PC-9 (cell line): ENCODE measurements around the gene GAGE12E. TPM values are rescaled to one million over a fixed set of nuclear protein-coding genes. Genes with fewer than 3 reads are reported as not detected.
"Not testable (repeated sequence)": the region's sequence is repeated elsewhere in the genome, so short reads cannot be mapped to it uniquely, and the experiment has no call there.

ENCODE experiments used
- Bru-seq: library from RNA; stranded (reverse); fragments of 400-500 nt; gene quantifications from one replicate; lab custom pipeline; 2021; lab: Mats Ljungman, UMichigan
- BruChase-seq, 2 experiments: library from RNA; stranded (reverse); fragments of 400-500 nt; gene quantifications; one replicate each; lab custom pipeline; 2021; lab: Mats Ljungman, UMichigan
- BruUV-seq: library from RNA; stranded (reverse); fragments of 400-500 nt; replicated peaks from 2 replicates; lab custom pipeline; 2021; lab: Mats Ljungman, UMichigan
- CTCF ChIA-PET: fragments of 300-600 bp; sonication (Branson Sonifier 250); formaldehyde crosslinking; loops from one replicate; lab custom pipeline; 2022; ENCODE audit warnings: antibody characterized with exemption; lab: Charles Lee
- POLR2A ChIA-PET: fragments of 300-600 bp; sonication (Branson Sonifier 250); formaldehyde crosslinking; loops from one replicate; lab custom pipeline; 2022; ENCODE audit warnings: antibody characterized with exemption; ENCODE audit not compliant: unreplicated experiment; lab: Charles Lee
- DNase-seq, 2 experiments: peaks; one replicate each; pipeline versions ENCODE4 v3.0.0 to v3.0.0-alpha.2; 2015 to 2022; ENCODE audit warnings: mixed read lengths in 1 of 2
- H2AFZ ChIP-seq: fragments of 200-600 bp; sonication (generic); 2 replicates; pipeline ENCODE4 v1.8.1; 2017; ENCODE audit warnings: antibody characterized with exemption
- H3F3A ChIP-seq: fragments of 200-600 bp; sonication (generic); 2 replicates; pipeline ENCODE4 v1.8.1; 2017; ENCODE audit warnings: antibody characterized with exemption, mild to moderate bottlenecking, low read depth; ENCODE audit not compliant: insufficient read depth
- H3K27ac ChIP-seq: fragments of 200-600 bp; sonication (generic); 2 replicates; pipeline ENCODE4 v1.6.1; 2016; ENCODE audit warnings: mixed run types
- H3K27me3 ChIP-seq: fragments of 200-600 bp; sonication (generic); 2 replicates; pipeline ENCODE4 v1.6.1; 2016; ENCODE audit warnings: low read depth, mixed run types; ENCODE audit not compliant: insufficient read depth
- H3K36me3 ChIP-seq: fragments of 200-600 bp; sonication (generic); 2 replicates; pipeline ENCODE4 v1.6.1; 2016; ENCODE audit warnings: low read depth, mixed run types
- H3K4me1 ChIP-seq: fragments of 200-600 bp; sonication (generic); replicated peaks from 2 replicates; pipeline ENCODE4 v1.6.1; 2016; ENCODE audit warnings: mixed run types; ENCODE audit not compliant: insufficient read depth
- H3K4me2 ChIP-seq: fragments of 200-600 bp; sonication (generic); 2 replicates; pipeline ENCODE4 v1.6.1; 2017; ENCODE audit warnings: mixed run types
- H3K4me3 ChIP-seq: fragments of 200-600 bp; sonication (generic); 2 replicates; pipeline ENCODE4 v1.6.1; 2016; ENCODE audit warnings: mixed run types
- H3K79me2 ChIP-seq: fragments of 200-600 bp; sonication (generic); 2 replicates; pipeline ENCODE4 v1.6.1; 2017; ENCODE audit warnings: low read depth, mixed run types
- H3K9me2 ChIP-seq: fragments of 200-600 bp; sonication (generic); 2 replicates; pipeline ENCODE4 v1.8.1; 2017; ENCODE audit warnings: mild to moderate bottlenecking; ENCODE audit not compliant: insufficient read depth
- H3K9me3 ChIP-seq: fragments of 200-600 bp; sonication (generic); 2 replicates; pipeline ENCODE4 v1.8.1; 2016; ENCODE audit warnings: low read depth; ENCODE audit not compliant: insufficient read depth
- H4K20me1 ChIP-seq: fragments of 200-600 bp; sonication (generic); 2 replicates; pipeline ENCODE4 v1.8.1; 2017; ENCODE audit not compliant: insufficient read depth
- intact Hi-C: fragments of 100-400 bp; cut with micrococcal nuclease; formaldehyde crosslinking; loops from one replicate; pipeline ENCODE4 v1.10.0; 2022; ENCODE audit not compliant: unreplicated experiment
- long read RNA-seq: library from polyadenylated mRNA; stranded (forward); transcript quantifications from one replicate; pipeline ENCODE4 v2.0.0, GENCODE V29; 2022
- total RNA-seq: library from RNA; stranded (reverse); gene quantifications from 2 replicates; pipeline ENCODE4 v1.2.3, GENCODE V29; 2021

The GAGE12E gene, protein sequence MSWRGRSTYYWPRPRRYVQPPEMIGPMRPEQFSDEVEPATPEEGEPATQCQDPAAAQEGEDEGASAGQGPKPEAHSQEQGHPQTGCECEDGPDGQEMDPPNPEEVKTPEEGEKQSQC
- total RNA-seq (not detected in 2 replicates), Bru-seq, nascent RNA (not detected), BruChase-seq, experiment 1, labeled RNA remaining after a 2-hour chase (not detected), BruChase-seq, experiment 2, labeled RNA remaining after a 6-hour chase (not detected)
- long read RNA-seq = 0 reads

DNA sequence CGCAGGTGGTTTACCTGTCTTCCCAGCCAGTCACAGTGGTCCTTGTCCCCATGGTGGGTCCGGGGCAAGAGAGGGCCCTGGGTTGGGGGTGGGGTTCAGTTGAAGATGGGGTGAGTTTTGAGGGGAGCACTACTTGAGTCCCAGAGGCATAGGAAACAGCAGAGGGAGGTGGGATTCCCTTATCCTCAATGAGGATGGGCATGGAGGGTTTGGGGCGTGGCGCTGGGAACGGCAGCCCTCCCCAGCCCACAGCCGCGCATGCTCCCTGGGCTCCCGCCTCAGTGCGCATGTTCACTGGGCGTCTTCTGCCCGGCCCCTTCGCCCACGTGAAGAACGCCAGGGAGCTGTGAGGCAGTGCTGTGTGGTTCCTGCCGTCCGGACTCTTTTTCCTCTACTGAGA is at the start of gene GAGE12E:
GAGE12E (plus strand) TSS at position 301 of the 400 bp plus-strand sequence. CDS start 1,155 bp downstream, outside the sequence.
- intact Hi-C loops, DNase-seq, H3K27ac ChIP-seq, BruUV-seq, H3F3A ChIP-seq, H3K4me3 ChIP-seq, H3K36me3 ChIP-seq, H3K9me2 ChIP-seq, H3K4me2 ChIP-seq, H3K9me3 ChIP-seq, H3K4me1 ChIP-seq, H3K79me2 ChIP-seq, H2AFZ ChIP-seq, H4K20me1 ChIP-seq, CTCF ChIA-PET, POLR2A ChIA-PET, H3K27me3 ChIP-seq: not testable (repeated sequence)

DNA sequence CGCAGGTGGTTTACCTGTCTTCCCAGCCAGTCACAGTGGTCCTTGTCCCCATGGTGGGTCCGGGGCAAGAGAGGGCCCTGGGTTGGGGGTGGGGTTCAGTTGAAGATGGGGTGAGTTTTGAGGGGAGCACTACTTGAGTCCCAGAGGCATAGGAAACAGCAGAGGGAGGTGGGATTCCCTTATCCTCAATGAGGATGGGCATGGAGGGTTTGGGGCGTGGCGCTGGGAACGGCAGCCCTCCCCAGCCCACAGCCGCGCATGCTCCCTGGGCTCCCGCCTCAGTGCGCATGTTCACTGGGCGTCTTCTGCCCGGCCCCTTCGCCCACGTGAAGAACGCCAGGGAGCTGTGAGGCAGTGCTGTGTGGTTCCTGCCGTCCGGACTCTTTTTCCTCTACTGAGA is 19.2 kb upstream of the GAGE12E start, which contains the start of gene GAGE12C:
GAGE12C (plus strand) TSS at position 301 of the 400 bp plus-strand sequence. CDS start 1,155 bp downstream, outside the sequence.
- DNase-seq, H3K79me2 ChIP-seq, H3K9me2 ChIP-seq, H3K4me3 ChIP-seq, POLR2A ChIA-PET, H3F3A ChIP-seq, H3K9me3 ChIP-seq, H4K20me1 ChIP-seq, BruUV-seq, intact Hi-C loops, H3K4me2 ChIP-seq, H3K27me3 ChIP-seq, H3K36me3 ChIP-seq, H2AFZ ChIP-seq, CTCF ChIA-PET, H3K4me1 ChIP-seq, H3K27ac ChIP-seq: not testable (repeated sequence)

- H3K9me2 ChIP-seq, intact Hi-C loops, H3K4me1 ChIP-seq, H3F3A ChIP-seq, POLR2A ChIA-PET, H3K4me2 ChIP-seq, DNase-seq, H3K9me3 ChIP-seq, H3K79me2 ChIP-seq, CTCF ChIA-PET, H3K27me3 ChIP-seq, H3K4me3 ChIP-seq, H3K27ac ChIP-seq, H2AFZ ChIP-seq, BruUV-seq, H3K36me3 ChIP-seq, H4K20me1 ChIP-seq: not testable (repeated sequence)
These were observed 9.7 kb upstream of the GAGE12E start, which contains the start of gene GAGE12D for GRCh38 chrX:49541433-49541832. TSS of gene GAGE12D (plus strand) at chrX:49541733. CDS start at chrX:49542888, 1,155 bp downstream.

- not testable (repeated sequence) for H2AFZ ChIP-seq, BruUV-seq
These were observed 9.5 kb downstream of the GAGE12E start, which contains the start of gene GAGE12F for GRCh38 chrX:49560542-49560941. TSS of gene GAGE12F (plus strand) at chrX:49560842. CDS start at chrX:49561997, 1,155 bp downstream.

GRCh38 chrX:49568728-49569127 is 17.6 kb downstream of the GAGE12E start:
- H3F3A ChIP-seq, H3K4me2 ChIP-seq, DNase-seq, BruUV-seq, H3K79me2 ChIP-seq, H3K9me3 ChIP-seq, intact Hi-C loops, H3K36me3 ChIP-seq, H3K9me2 ChIP-seq, H3K4me1 ChIP-seq, H2AFZ ChIP-seq, H4K20me1 ChIP-seq, CTCF ChIA-PET, H3K27ac ChIP-seq, H3K27me3 ChIP-seq, H3K4me3 ChIP-seq, POLR2A ChIA-PET: not testable (repeated sequence)

More at GRCh38 chrX:49560542-49560941, 9.5 kb downstream of the GAGE12E start, which contains the start of gene GAGE12F:
- CTCF ChIA-PET, H3K9me2 ChIP-seq, H3K27me3 ChIP-seq, H3K36me3 ChIP-seq, POLR2A ChIA-PET, H3K4me1 ChIP-seq, H3K9me3 ChIP-seq, H3K79me2 ChIP-seq, H3K27ac ChIP-seq, H3K4me2 ChIP-seq, DNase-seq, H3K4me3 ChIP-seq, intact Hi-C loops, H4K20me1 ChIP-seq, H3F3A ChIP-seq: not testable (repeated sequence)

DNA sequence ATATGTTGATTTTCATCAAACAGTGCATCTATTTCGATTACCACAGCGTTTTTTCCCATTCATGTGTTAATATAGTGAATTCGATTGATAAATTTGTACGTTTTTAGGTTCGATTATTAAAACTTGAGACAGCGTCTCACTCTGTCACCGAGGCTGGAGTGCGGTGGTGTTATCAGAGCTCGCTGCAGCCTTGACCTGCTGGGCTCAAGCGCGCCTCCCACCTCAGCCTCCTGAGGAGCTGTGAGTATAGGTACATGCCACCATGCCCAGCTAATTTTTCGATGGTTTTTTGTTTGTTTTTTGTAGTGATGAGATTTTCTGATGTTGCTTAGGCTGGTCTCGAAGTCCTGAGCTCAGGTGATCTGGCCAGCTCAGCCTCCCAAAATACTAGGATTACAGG is 18.1 kb downstream of the GAGE12E start:
- BruUV-seq, H4K20me1 ChIP-seq, H3K4me3 ChIP-seq, H2AFZ ChIP-seq, CTCF ChIA-PET, H3K27me3 ChIP-seq, intact Hi-C loops, H3K4me1 ChIP-seq, H3K9me3 ChIP-seq, DNase-seq, H3K36me3 ChIP-seq, H3K79me2 ChIP-seq, POLR2A ChIA-PET, H3K27ac ChIP-seq, H3K9me2 ChIP-seq, H3K4me2 ChIP-seq, H3F3A ChIP-seq: not testable (repeated sequence)

DNA sequence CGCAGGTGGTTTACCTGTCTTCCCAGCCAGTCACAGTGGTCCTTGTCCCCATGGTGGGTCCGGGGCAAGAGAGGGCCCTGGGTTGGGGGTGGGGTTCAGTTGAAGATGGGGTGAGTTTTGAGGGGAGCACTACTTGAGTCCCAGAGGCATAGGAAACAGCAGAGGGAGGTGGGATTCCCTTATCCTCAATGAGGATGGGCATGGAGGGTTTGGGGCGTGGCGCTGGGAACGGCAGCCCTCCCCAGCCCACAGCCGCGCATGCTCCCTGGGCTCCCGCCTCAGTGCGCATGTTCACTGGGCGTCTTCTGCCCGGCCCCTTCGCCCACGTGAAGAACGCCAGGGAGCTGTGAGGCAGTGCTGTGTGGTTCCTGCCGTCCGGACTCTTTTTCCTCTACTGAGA is 19.0 kb downstream of the GAGE12E start, which contains the start of gene GAGE12G:
GAGE12G (plus strand) TSS at position 301 of the 400 bp plus-strand sequence. CDS start 1,155 bp downstream, outside the sequence.
- H3F3A ChIP-seq, H3K4me1 ChIP-seq, POLR2A ChIA-PET, intact Hi-C loops, H3K36me3 ChIP-seq, H3K27ac ChIP-seq, CTCF ChIA-PET, H3K79me2 ChIP-seq, H3K4me2 ChIP-seq, DNase-seq, H3K9me2 ChIP-seq, H4K20me1 ChIP-seq, H3K9me3 ChIP-seq, BruUV-seq, H3K27me3 ChIP-seq, H2AFZ ChIP-seq, H3K4me3 ChIP-seq: not testable (repeated sequence)
